GM23338 (cell line): ENCODE results near the gene CGNL1. TPM values are rescaled to one million over a fixed set of nuclear protein-coding genes. Genes with fewer than 3 reads are reported as not detected.
A peak's percentile ranks its signal among the peaks of the same experiment; 100 is the strongest.

ENCODE experiments used
- ATAC-seq: fragments of 200-7000 bp; cut with Tn5 transposase; 3 replicates; pipeline ENCODE4 v1.9.1; 2020
- DNase-seq: peaks from one replicate; pipeline ENCODE4 v3.0.0-alpha.2; 2015; ENCODE audit warnings: low spot score
- H2AFZ ChIP-seq: fragments of 200-600 bp; sonication (generic); 2 replicates; pipeline ENCODE4 v1.8.0; 2016; ENCODE audit warnings: antibody characterized with exemption, mild to moderate bottlenecking, moderate library complexity
- H3F3A ChIP-seq: fragments of 200-600 bp; sonication (generic); replicated peaks from 2 replicates; pipeline ENCODE4 v1.8.0; 2017; ENCODE audit warnings: antibody characterized with exemption, mixed run types, low read depth
- H3K27ac ChIP-seq: fragments of 200-600 bp; sonication (generic); 2 replicates; pipeline ENCODE4 v1.6.1; 2016; ENCODE audit warnings: low read depth
- H3K27me3 ChIP-seq: fragments of 200-600 bp; sonication (generic); 2 replicates; pipeline ENCODE4 v1.8.0; 2016; ENCODE audit warnings: mild to moderate bottlenecking, mixed run types, moderate library complexity; ENCODE audit not compliant: insufficient read depth
- H3K36me3 ChIP-seq: fragments of 200-600 bp; sonication (generic); 2 replicates; pipeline ENCODE4 v1.8.0; 2016; ENCODE audit warnings: mild to moderate bottlenecking; ENCODE audit not compliant: insufficient read depth
- H3K4me1 ChIP-seq: fragments of 200-600 bp; sonication (generic); 2 replicates; pipeline ENCODE4 v1.8.0; 2016; ENCODE audit warnings: mild to moderate bottlenecking, moderate library complexity; ENCODE audit not compliant: insufficient read depth
- H3K4me2 ChIP-seq: fragments of 200-600 bp; sonication (generic); 2 replicates; pipeline ENCODE4 v1.7.1; 2017; ENCODE audit warnings: mixed run types
- H3K4me3 ChIP-seq: fragments of 200-600 bp; sonication (generic); 2 replicates; pipeline ENCODE4 v1.6.1; 2016; ENCODE audit warnings: mixed run types
- H3K79me2 ChIP-seq: fragments of 200-600 bp; sonication (generic); replicated peaks from 2 replicates; pipeline ENCODE4 v1.8.0; 2017; ENCODE audit warnings: mild to moderate bottlenecking; ENCODE audit not compliant: insufficient read depth
- H3K9me2 ChIP-seq: fragments of 200-600 bp; sonication (generic); 2 replicates; pipeline ENCODE4 v1.8.0; 2017; ENCODE audit not compliant: insufficient read depth
- H4K20me1 ChIP-seq: fragments of 200-600 bp; sonication (generic); replicated peaks from 2 replicates; pipeline ENCODE4 v1.8.0; 2017; ENCODE audit warnings: mild to moderate bottlenecking; ENCODE audit not compliant: insufficient read depth
- H3K27ac Mint-ChIP-seq: 2 replicates; pipeline ENCODE4 v1.8.0; 2020; ENCODE audit warnings: inconsistent platforms, mild to moderate bottlenecking, moderate library complexity, mixed read lengths
- H3K27me3 Mint-ChIP-seq: 3 replicates; pipeline ENCODE4 v1.8.0; 2022; ENCODE audit warnings: low read depth, mild to moderate bottlenecking, moderate library complexity, mixed read lengths, inconsistent platforms; ENCODE audit not compliant: insufficient read depth, poor library complexity
- H3K36me3 Mint-ChIP-seq: 3 replicates; pipeline ENCODE4 v1.8.0; 2021; ENCODE audit warnings: low read depth, mild to moderate bottlenecking, inconsistent platforms, moderate library complexity, mixed read lengths
- H3K4me1 Mint-ChIP-seq: 3 replicates; pipeline ENCODE4 v1.8.0; 2020; ENCODE audit warnings: mild to moderate bottlenecking, inconsistent platforms, mixed read lengths
- H3K4me3 Mint-ChIP-seq: 3 replicates; pipeline ENCODE4 v1.8.0; 2021; ENCODE audit warnings: moderate library complexity, mild to moderate bottlenecking, inconsistent platforms, mixed read lengths
- H3K9me3 Mint-ChIP-seq: 3 replicates; pipeline ENCODE4 v1.8.0; 2020; ENCODE audit warnings: moderate library complexity, mild to moderate bottlenecking, inconsistent platforms, mixed read lengths
- EZH2 ChIP-seq: fragments of 200-600 bp; sonication (generic); IDR thresholded peaks from one replicate; pipeline ENCODE4 v1.8.0; 2017; ENCODE audit warnings: antibody characterized with exemption, mild to moderate bottlenecking, low read depth; ENCODE audit not compliant: unreplicated experiment
- EZH2phosphoT487 ChIP-seq: fragments of 200-600 bp; sonication (generic); IDR thresholded peaks from one replicate; pipeline ENCODE4 v1.8.1; 2018; ENCODE audit warnings: antibody characterized with exemption; ENCODE audit not compliant: unreplicated experiment
- JUNB ChIP-seq: IDR thresholded peaks from one replicate; pipeline ENCODE4 v1.6.1; 2016; ENCODE audit warnings: antibody characterized with exemption; ENCODE audit not compliant: unreplicated experiment
- STAT1 ChIP-seq: IDR thresholded peaks from one replicate; pipeline ENCODE4 v1.6.1; 2016; ENCODE audit warnings: antibody characterized with exemption; ENCODE audit not compliant: unreplicated experiment
- ZNF114 ChIP-seq: fragments of 250-450 bp; sonication (Bioruptor Pico); IDR thresholded peaks from 2 replicates; pipeline ENCODE4 v1.5.0; 2020; ENCODE audit warnings: mild to moderate bottlenecking, moderate library complexity
- polyA plus RNA-seq: library from polyadenylated mRNA; unstranded; fragments of >200 nt; fragmentation: Nextera tagmentation; extraction: Ambion mirVana; gene quantifications from 2 replicates; pipeline ENCODE4 v1.2.1, GENCODE V29; 2016
- total RNA-seq: library from RNA; depleted of rRNA; stranded (reverse); fragments of >200 nt; shearing (Covaris generic); gene quantifications from 2 replicates; pipeline ENCODE4 v1.2.3, GENCODE V29; 2014
- TF ChIP-seq, protein P1 (sequence below): fragments of 250-450 bp; sonication (Bioruptor Pico); IDR thresholded peaks from 2 replicates; pipeline ENCODE4 v1.5.0; 2020; ENCODE audit warnings: mild to moderate bottlenecking, moderate library complexity
- TF ChIP-seq, protein P2 (sequence below): IDR thresholded peaks from one replicate; pipeline ENCODE4 v1.6.1; 2018; ENCODE audit warnings: antibody characterized with exemption; ENCODE audit not compliant: unreplicated experiment

The CGNL1 gene
- total and polyA plus RNA-seq, 2 experiments from 2014 or later, result 20.0 to 57.8 TPM

DNA sequence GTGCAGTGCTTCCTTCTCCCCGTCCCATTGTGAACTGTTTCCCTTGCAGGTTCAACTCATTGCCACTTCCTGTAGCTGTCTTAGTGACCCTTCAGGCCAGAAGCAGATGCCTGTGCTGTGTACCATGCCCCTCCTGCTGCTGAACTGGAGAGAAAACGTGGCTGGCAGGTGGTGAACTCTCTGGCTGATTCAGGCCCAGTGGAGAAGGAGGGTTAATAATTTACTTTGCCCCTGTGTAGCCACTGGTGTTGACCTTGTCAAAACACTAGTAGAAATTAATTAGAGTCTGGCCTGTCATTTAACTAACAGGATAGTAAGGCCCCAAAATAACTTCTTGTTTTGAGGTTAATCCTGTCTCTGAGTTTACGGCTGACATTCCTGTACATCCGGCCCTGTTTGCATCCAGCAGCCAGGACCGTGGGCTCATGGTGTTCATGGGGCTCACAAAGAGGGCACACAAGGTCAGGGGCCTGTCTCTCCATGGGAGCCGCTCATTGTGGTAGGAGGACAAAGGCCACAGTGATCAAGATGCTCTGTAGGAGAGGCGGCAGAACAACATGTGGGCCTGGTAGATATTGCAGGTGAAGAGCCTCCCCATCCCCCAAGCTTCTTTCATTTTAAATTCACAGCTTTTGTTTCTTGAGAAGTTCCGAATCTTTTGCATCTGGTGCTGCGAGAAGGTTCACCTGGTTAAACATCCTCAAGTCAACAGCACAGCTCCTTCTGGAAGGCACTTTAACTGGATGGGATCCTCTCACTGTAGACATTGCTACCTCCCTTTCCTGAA lies 101.6 kb downstream of the CGNL1 start (continued):
- TF ChIP-seq ZNF114 (CRISPR knock-in tag), result peak; percentile 48; the same call in 1 of the 2 replicates

DNA sequence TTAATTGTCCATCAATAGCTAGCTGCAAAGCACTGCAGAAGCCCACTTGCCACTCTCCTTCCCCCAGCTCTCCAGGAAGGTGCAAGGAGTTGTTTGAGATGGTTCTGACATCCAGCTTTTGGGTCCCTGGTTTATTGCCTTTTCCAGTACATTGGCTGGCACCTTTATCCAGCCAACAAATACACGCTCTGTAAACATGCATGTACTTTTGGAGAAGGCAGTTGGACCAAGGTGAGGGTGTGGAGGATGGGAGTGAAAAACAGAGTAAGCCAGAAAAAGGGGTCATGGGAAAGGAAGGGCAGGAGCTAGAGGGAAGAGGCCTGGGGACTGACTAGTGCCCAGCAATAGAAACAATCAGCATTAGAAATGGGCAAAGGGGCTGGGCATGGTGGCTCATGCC lies 102.7 kb downstream of the CGNL1 start:
- Mint-ChIP-seq H3K36me3 (peaks cover 33% of the 10 kb centered on the region), H3K4me3 (no peak overlapping the region), H3K9me3 (no peaks in the 10 kb centered on the region), H3K27me3 (peaks cover 7% of the 10 kb centered on the region), H3K27ac (no peak overlapping the region), H3K4me1 (peaks cover 38% of the 10 kb centered on the region)
- Histone ChIP-seq H3K27me3 (no peaks in the 10 kb centered on the region), H3K79me2 (0 out of 2 replicates have a peak, but pooled peaks cover 5% of the 10 kb centered on the region), H3K9me2 (0 out of 2 replicates have a peak, but pooled peaks cover 3% of the 10 kb centered on the region), H3K4me1 (peaks cover 7% of the 10 kb centered on the region; the same call in 1 of the 2 replicates), H2AFZ (no peak overlapping the region), H4K20me1 (no peaks in the 10 kb centered on the region), H3K27ac (no peak overlapping the region; the same call in 1 of the 2 replicates), H3K36me3 (no peaks in the 10 kb centered on the region), H3F3A (no peaks in the 10 kb centered on the region), H3K4me3 (no peak overlapping the region), H3K4me2 (no peak overlapping the region)
- TF ChIP-seq STAT1 (no peak), JUNB (no peak), EZH2 (no peak), EZH2phosphoT487 (no peak)
- TF ChIP-seq, protein P1, sequence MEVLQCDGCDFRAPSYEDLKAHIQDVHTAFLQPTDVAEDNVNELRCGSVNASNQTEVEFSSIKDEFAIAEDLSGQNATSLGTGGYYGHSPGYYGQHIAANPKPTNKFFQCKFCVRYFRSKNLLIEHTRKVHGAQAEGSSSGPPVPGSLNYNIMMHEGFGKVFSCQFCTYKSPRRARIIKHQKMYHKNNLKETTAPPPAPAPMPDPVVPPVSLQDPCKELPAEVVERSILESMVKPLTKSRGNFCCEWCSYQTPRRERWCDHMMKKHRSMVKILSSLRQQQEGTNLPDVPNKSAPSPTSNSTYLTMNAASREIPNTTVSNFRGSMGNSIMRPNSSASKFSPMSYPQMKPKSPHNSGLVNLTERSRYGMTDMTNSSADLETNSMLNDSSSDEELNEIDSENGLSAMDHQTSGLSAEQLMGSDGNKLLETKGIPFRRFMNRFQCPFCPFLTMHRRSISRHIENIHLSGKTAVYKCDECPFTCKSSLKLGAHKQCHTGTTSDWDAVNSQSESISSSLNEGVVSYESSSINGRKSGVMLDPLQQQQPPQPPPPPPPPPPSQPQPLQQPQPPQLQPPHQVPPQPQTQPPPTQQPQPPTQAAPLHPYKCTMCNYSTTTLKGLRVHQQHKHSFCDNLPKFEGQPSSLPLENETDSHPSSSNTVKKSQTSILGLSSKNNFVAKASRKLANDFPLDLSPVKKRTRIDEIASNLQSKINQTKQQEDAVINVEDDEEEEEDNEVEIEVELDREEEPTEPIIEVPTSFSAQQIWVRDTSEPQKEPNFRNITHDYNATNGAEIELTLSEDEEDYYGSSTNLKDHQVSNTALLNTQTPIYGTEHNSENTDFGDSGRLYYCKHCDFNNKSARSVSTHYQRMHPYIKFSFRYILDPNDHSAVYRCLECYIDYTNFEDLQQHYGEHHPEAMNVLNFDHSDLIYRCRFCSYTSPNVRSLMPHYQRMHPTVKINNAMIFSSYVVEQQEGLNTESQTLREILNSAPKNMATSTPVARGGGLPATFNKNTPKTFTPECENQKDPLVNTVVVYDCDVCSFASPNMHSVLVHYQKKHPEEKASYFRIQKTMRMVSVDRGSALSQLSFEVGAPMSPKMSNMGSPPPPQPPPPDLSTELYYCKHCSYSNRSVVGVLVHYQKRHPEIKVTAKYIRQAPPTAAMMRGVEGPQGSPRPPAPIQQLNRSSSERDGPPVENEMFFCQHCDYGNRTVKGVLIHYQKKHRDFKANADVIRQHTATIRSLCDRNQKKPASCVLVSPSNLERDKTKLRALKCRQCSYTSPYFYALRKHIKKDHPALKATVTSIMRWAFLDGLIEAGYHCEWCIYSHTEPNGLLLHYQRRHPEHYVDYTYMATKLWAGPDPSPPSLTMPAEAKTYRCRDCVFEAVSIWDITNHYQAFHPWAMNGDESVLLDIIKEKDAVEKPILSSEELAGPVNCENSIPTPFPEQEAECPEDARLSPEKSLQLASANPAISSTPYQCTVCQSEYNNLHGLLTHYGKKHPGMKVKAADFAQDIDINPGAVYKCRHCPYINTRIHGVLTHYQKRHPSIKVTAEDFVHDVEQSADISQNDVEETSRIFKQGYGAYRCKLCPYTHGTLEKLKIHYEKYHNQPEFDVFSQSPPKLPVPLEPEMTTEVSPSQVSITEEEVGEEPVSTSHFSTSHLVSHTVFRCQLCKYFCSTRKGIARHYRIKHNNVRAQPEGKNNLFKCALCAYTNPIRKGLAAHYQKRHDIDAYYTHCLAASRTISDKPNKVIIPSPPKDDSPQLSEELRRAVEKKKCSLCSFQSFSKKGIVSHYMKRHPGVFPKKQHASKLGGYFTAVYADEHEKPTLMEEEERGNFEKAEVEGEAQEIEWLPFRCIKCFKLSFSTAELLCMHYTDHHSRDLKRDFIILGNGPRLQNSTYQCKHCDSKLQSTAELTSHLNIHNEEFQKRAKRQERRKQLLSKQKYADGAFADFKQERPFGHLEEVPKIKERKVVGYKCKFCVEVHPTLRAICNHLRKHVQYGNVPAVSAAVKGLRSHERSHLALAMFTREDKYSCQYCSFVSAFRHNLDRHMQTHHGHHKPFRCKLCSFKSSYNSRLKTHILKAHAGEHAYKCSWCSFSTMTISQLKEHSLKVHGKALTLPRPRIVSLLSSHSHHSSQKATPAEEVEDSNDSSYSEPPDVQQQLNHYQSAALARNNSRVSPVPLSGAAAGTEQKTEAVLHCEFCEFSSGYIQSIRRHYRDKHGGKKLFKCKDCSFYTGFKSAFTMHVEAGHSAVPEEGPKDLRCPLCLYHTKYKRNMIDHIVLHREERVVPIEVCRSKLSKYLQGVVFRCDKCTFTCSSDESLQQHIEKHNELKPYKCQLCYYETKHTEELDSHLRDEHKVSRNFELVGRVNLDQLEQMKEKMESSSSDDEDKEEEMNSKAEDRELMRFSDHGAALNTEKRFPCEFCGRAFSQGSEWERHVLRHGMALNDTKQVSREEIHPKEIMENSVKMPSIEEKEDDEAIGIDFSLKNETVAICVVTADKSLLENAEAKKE (CRISPR knock-in tag), result no peak
- TF ChIP-seq, protein P2, sequence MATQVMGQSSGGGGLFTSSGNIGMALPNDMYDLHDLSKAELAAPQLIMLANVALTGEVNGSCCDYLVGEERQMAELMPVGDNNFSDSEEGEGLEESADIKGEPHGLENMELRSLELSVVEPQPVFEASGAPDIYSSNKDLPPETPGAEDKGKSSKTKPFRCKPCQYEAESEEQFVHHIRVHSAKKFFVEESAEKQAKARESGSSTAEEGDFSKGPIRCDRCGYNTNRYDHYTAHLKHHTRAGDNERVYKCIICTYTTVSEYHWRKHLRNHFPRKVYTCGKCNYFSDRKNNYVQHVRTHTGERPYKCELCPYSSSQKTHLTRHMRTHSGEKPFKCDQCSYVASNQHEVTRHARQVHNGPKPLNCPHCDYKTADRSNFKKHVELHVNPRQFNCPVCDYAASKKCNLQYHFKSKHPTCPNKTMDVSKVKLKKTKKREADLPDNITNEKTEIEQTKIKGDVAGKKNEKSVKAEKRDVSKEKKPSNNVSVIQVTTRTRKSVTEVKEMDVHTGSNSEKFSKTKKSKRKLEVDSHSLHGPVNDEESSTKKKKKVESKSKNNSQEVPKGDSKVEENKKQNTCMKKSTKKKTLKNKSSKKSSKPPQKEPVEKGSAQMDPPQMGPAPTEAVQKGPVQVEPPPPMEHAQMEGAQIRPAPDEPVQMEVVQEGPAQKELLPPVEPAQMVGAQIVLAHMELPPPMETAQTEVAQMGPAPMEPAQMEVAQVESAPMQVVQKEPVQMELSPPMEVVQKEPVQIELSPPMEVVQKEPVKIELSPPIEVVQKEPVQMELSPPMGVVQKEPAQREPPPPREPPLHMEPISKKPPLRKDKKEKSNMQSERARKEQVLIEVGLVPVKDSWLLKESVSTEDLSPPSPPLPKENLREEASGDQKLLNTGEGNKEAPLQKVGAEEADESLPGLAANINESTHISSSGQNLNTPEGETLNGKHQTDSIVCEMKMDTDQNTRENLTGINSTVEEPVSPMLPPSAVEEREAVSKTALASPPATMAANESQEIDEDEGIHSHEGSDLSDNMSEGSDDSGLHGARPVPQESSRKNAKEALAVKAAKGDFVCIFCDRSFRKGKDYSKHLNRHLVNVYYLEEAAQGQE, result no peak
- ATAC-seq, result no peak
- no peak for DNase-seq
